PC-3 (cell line): ENCODE measurements around the gene SEC31B. TPM values are rescaled to one million over a fixed set of nuclear protein-coding genes. Genes with fewer than 3 reads are reported as not detected.
A peak's percentile ranks its signal among the peaks of the same experiment; 100 is the strongest.

Source experiments
- ATAC-seq: fragments of 200-7000 bp; cut with Tn5 transposase; 2 replicates; pipeline ENCODE4 v1.9.1; 2020; ENCODE audit warnings: mild to moderate bottlenecking, moderate library complexity
- BruUV-seq: library from RNA; stranded (reverse); fragments of 400-500 nt; replicated peaks from 2 replicates; lab custom pipeline; 2021; lab: Mats Ljungman, UMichigan
- CTCF ChIA-PET: fragments of 300-600 bp; sonication (Branson Sonifier 250); formaldehyde crosslinking; loops from one replicate; lab custom pipeline; 2022; ENCODE audit warnings: antibody characterized with exemption; lab: Charles Lee
- POLR2A ChIA-PET: fragments of 300-600 bp; sonication (Branson Sonifier 250); formaldehyde crosslinking; loops from one replicate; lab custom pipeline; 2022; ENCODE audit warnings: antibody characterized with exemption; ENCODE audit not compliant: unreplicated experiment; lab: Charles Lee
- DNase-seq: peaks from one replicate; pipeline ENCODE4 v3.0.0-alpha.2; 2015
- H2AFZ ChIP-seq: fragments of 300-600 bp; sonication (generic); 2 replicates; pipeline ENCODE4 v1.6.0; 2016; ENCODE audit warnings: antibody characterized with exemption, low read length
- H3F3A ChIP-seq: fragments of 300-600 bp; sonication (generic); one replicate; pipeline ENCODE4 v1.6.0; 2017; ENCODE audit warnings: antibody characterized with exemption, low read length, control low read depth, mild to moderate bottlenecking; ENCODE audit not compliant: unreplicated experiment
- H3K27ac ChIP-seq: fragments of 300-600 bp; sonication (generic); 2 replicates; pipeline ENCODE4 v1.5.1; 2016; ENCODE audit warnings: mild to moderate bottlenecking, low read length
- H3K27me3 ChIP-seq: fragments of 300-600 bp; sonication (generic); 2 replicates; pipeline ENCODE4 v1.6.1; 2016; ENCODE audit warnings: low read length, mixed read lengths
- H3K36me3 ChIP-seq: fragments of 300-600 bp; sonication (generic); 2 replicates; pipeline ENCODE4 v1.6.1; 2016; ENCODE audit warnings: low read depth, mixed run types, low read length, mixed read lengths
- H3K4me1 ChIP-seq: fragments of 300-600 bp; sonication (generic); 2 replicates; pipeline ENCODE4 v1.5.1; 2016; ENCODE audit warnings: low read length; ENCODE audit not compliant: insufficient read depth
- H3K4me2 ChIP-seq: fragments of 300-600 bp; sonication (generic); 2 replicates; pipeline ENCODE4 v1.6.0; 2016; ENCODE audit warnings: low read length
- H3K4me3 ChIP-seq: fragments of 300-600 bp; sonication (generic); 2 replicates; pipeline ENCODE4 v1.5.1; 2016; ENCODE audit warnings: mild to moderate bottlenecking, low read length, mixed read lengths
- H3K79me2 ChIP-seq: fragments of 300-600 bp; sonication (generic); 2 replicates; pipeline ENCODE4 v1.6.1; 2017; ENCODE audit warnings: low read length, mixed read lengths
- H3K9ac ChIP-seq: fragments of 300-600 bp; sonication (generic); 2 replicates; pipeline ENCODE4 v1.6.0; 2016; ENCODE audit warnings: mild to moderate bottlenecking, low read length
- H3K9me2 ChIP-seq: fragments of 300-600 bp; sonication (generic); replicated peaks from 2 replicates; pipeline ENCODE4 v1.6.1; 2016; ENCODE audit warnings: mixed run types, low read length, mixed read lengths
- H3K9me3 ChIP-seq: fragments of 300-600 bp; sonication (generic); 2 replicates; pipeline ENCODE4 v1.6.1; 2016; ENCODE audit warnings: low read length, mixed read lengths
- H4K20me1 ChIP-seq: fragments of 300-600 bp; sonication (generic); 2 replicates; pipeline ENCODE4 v1.6.1; 2016; ENCODE audit warnings: low read length, mixed read lengths
- CTCF ChIP-seq: fragments of 300-600 bp; sonication (generic); conservative IDR thresholded peaks from 2 replicates; pipeline ENCODE4 v1.5.1; 2017; ENCODE audit warnings: antibody characterized with exemption, low read depth, mild to moderate bottlenecking, low read length
- EZH2 ChIP-seq: fragments of 300-600 bp; sonication (generic); IDR thresholded peaks from one replicate; pipeline ENCODE4 v1.6.1; 2017; ENCODE audit warnings: antibody characterized with exemption, mild to moderate bottlenecking, low read length; ENCODE audit not compliant: unreplicated experiment
- EZH2phosphoT487 ChIP-seq: fragments of 300-600 bp; sonication (generic); IDR thresholded peaks from 2 replicates; pipeline ENCODE4 v1.6.1; 2018; ENCODE audit warnings: mild to moderate bottlenecking, antibody characterized with exemption, low read length, borderline replicate concordance
- intact Hi-C: fragments of 100-400 bp; cut with micrococcal nuclease; formaldehyde crosslinking; loops from 2 replicates; pipeline ENCODE4 v1.9.0; 2023
- total RNA-seq: library from RNA; depleted of rRNA; stranded (reverse); fragments of >200 nt; gene quantifications from 2 replicates; pipeline ENCODE4 v1.2.3, GENCODE V29; 2014

Gene SEC31B
- total RNA-seq, 1 experiment from 2014 or later, result 1.6 TPM

GRCh38 chr10:100510533-100511308, 8.9 kb downstream of the SEC31B start:
- Histone ChIP-seq H3K9me3 (no peaks in the 10 kb centered on the region), H3K27ac (no peak overlapping the region), H3F3A (no peaks in the 10 kb centered on the region), H3K9me2 (no peaks in the 10 kb centered on the region), H4K20me1 (no peaks in the 10 kb centered on the region), H2AFZ (no peak overlapping the region), H3K27me3 (no peaks in the 10 kb centered on the region), H3K79me2 (no peaks in the 10 kb centered on the region), H3K4me2 (no peak overlapping the region), H3K36me3 (no peaks in the 10 kb centered on the region; the same call in 1 of the 2 replicates), H3K4me1 (peaks cover 5% of the 10 kb centered on the region; the same call in 1 of the 2 replicates), H3K4me3 (no peak overlapping the region), H3K9ac (no peak overlapping the region)
- CTCF ChIA-PET, result interaction anchor here (2.6 kb wide), 1 partner anchor 8 kb away, joined by 15 read pairs; no protein-coding TSS in a partner anchor
- DNase-seq (peak; percentile 34), ATAC-seq (no peak)
- POLR2A ChIA-PET, result no interaction called here
- intact Hi-C loops, result no loop called here
- BruUV-seq, result no TSS peak
- no peak for TF ChIP-seq EZH2
- no peak for TF ChIP-seq CTCF
- TF ChIP-seq EZH2phosphoT487, result no peak

- BruUV-seq, result no TSS peak
- CTCF ChIA-PET, result interaction anchor here (0.5 to 2.6 kb wide), 9 partner anchors 9 to 369 kb away, joined by 3 to 15 read pairs (median 3); partner anchors contain the start of gene HIF1AN
- POLR2A ChIA-PET, result no interaction called here
Observed at GRCh38 chr10:100509241-100509840, 10.3 kb downstream of the SEC31B start.

More at GRCh38 chr10:100509241-100509840, 10.3 kb downstream of the SEC31B start:
- no peak for DNase-seq
- no peaks in the 10 kb centered on the region for H4K20me1 ChIP-seq
- no peaks in the 10 kb centered on the region for H3K27me3 ChIP-seq
- H2AFZ ChIP-seq, result no peak overlapping the region
- intact Hi-C loops, result loop anchor here (2.0 kb wide), 1 partner anchor 171 kb away; no protein-coding TSS in a partner anchor
- no peaks in the 10 kb centered on the region for H3K9me3 ChIP-seq
- H3K79me2 ChIP-seq, result no peaks in the 10 kb centered on the region
- H3F3A ChIP-seq, result no peaks in the 10 kb centered on the region
- H3K36me3 ChIP-seq, result no peaks in the 10 kb centered on the region; the same call in 1 of the 2 replicates
- no peak overlapping the region for H3K9ac ChIP-seq
- no peak overlapping the region for H3K4me2 ChIP-seq
- H3K9me2 ChIP-seq, result no peaks in the 10 kb centered on the region
- peaks cover 5% of the 10 kb centered on the region; the same call in 1 of the 2 replicates for H3K4me1 ChIP-seq
- TF ChIP-seq CTCF (no peak), EZH2 (no peak), EZH2phosphoT487 (no peak)
- H3K4me3 ChIP-seq, result no peak overlapping the region
- no peak overlapping the region for H3K27ac ChIP-seq
- no peak for ATAC-seq
